Sigmoid colon (tissue), 4 donors: ENCODE data around the gene RCOR2.

ENCODE experiments used
- CTCF ChIP-seq, 4 experiments: fragments of 450-650 bp in 3 of 4; fragments of 200-600 bp in 1 of 4; IDR thresholded peaks; one replicate each; pipeline ENCODE4 v1.5.1; 2016 to 2019; ENCODE audit warnings: antibody characterized with exemption in 4 of 4, mild to moderate bottlenecking in 3 of 4, moderate library complexity in 2 of 4
- EP300 ChIP-seq, 4 donors: sonication (generic); formaldehyde crosslinking; IDR thresholded peaks; one replicate each; pipeline ENCODE4 v1.6.1; 2017; ENCODE audit warnings: antibody characterized with exemption in 4 of 4
- POLR2A ChIP-seq, 2 donors: fragments of 450-650 bp; IDR thresholded peaks; one replicate each; pipeline ENCODE4 v1.6.1; 2016; ENCODE audit warnings: antibody characterized with exemption in 2 of 2, mild to moderate bottlenecking in 2 of 2, moderate library complexity in 2 of 2
- POLR2AphosphoS5 ChIP-seq, 4 donors: sonication (generic); formaldehyde crosslinking; IDR thresholded peaks; one replicate each; pipeline ENCODE4 v1.6.1; 2017; ENCODE audit warnings: antibody characterized with exemption in 4 of 4

- TF ChIP-seq POLR2A (IDR thresholded peaks at IDR 0.05) (no peak), POLR2AphosphoS5 (IDR thresholded peaks at IDR 0.05) (no peak), CTCF (IDR thresholded peaks at IDR 0.05) (no peak), EP300 (IDR thresholded peaks at IDR 0.05) (no peak)
Observed at GRCh38 chr11:63889344-63889743, 27.6 kb downstream of the RCOR2 start.
